Ovary (tissue), 3 donors: Measurements from ENCODE around the gene SAMD15.

Source experiments
- CTCF ChIP-seq, 3 donors: fragments of 450-650 bp in 2 of 3; fragments of 200-600 bp in 1 of 3; IDR thresholded peaks; one replicate each; pipeline versions ENCODE4 v1.5.1 to v1.8.0; 2016 to 2022; ENCODE audit warnings: antibody characterized with exemption in 3 of 3, mild to moderate bottlenecking in 1 of 3
- EP300 ChIP-seq: sonication (generic); formaldehyde crosslinking; IDR thresholded peaks from one replicate; pipeline ENCODE4 v1.6.1; 2017; ENCODE audit warnings: antibody characterized with exemption
- POLR2A ChIP-seq: fragments of 450-650 bp; IDR thresholded peaks from one replicate; pipeline ENCODE4 v1.6.1; 2017; ENCODE audit warnings: antibody characterized with exemption, mild to moderate bottlenecking, moderate library complexity
- donor health status: DM: no; HTN: no; CAD: no.

GRCh38 chr14:77339407-77339806 is 37.8 kb upstream of the SAMD15 start:
- TF ChIP-seq POLR2A (no peak), CTCF (IDR thresholded peaks at IDR 0.05) (no peak), EP300 (no peak)
